ENCODE measurements around the gene SPDYE2. TPM values are rescaled to one million over a fixed set of nuclear protein-coding genes. Genes with fewer than 3 reads are reported as not detected.
"Not testable (repeated sequence)": the region's sequence is repeated elsewhere in the genome, so short reads cannot be mapped to it uniquely, and the experiment has no call there.

The SPDYE2 gene
- total and polyA plus RNA-seq, 10 of the 15 experiments (the other 5 are each of a cell fraction or from before 2014, with no cell fraction given), result 0.16 to 6.4 (median 2.3) TPM; not detected in 6

GRCh38 chr7:102514881-102515721 is 35.9 kb upstream of the SPDYE2 start:
- RAD21 ChIA-PET (ENCODE audit: unreplicated experiment); CTCF ChIA-PET; POLR2A ChIA-PET; H3K79me2 ChIP-seq (ENCODE audit: control insufficient read depth, insufficient read depth, low read length); H3K4me1 ChIP-seq (ENCODE audit: control insufficient read depth, insufficient read depth, low read length); H4K20me1 ChIP-seq (ENCODE audit: control insufficient read depth, insufficient read depth); BruUV-seq (replicated peaks); H3K27me3 ChIP-seq (replicated peaks in 1 of 2; ENCODE audit: control insufficient read depth in 2 of 2, insufficient read depth in 2 of 2, low read length in 1 of 2); in situ Hi-C loops (cut with MboI); intact Hi-C loops (cut with micrococcal nuclease; ENCODE audit: unreplicated experiment); H3K36me3 ChIP-seq (ENCODE audit: control insufficient read depth in 2 of 2, insufficient read depth in 2 of 2, low read length in 1 of 2); H3K4me2 ChIP-seq (ENCODE audit: control insufficient read depth, insufficient read depth); H3K9me3 ChIP-seq (replicated peaks; ENCODE audit: control insufficient read depth, insufficient read depth, low read length); DNase-seq (ENCODE audit: low read depth, low spot score); SMC1A ChIA-PET (ENCODE audit: uncharacterized antibody, unreplicated experiment); H3K27ac ChIP-seq (ENCODE audit: control insufficient read depth, insufficient read depth); H2AFZ ChIP-seq (ENCODE audit: control insufficient read depth, low read depth, low read length); H3K9ac ChIP-seq (ENCODE audit: control insufficient read depth, insufficient read depth, low read length); H3K4me3 ChIP-seq: not testable (repeated sequence)
- FAIRE-seq (peak; percentile 96), ATAC-seq (peak; percentile 67)
- no CpG with 5 or more reads among the region's 15 CpGs for WGBS (ENCODE audit: insufficient coverage, insufficient replicate concordance, low lambda C conversion rate, missing lambda C conversion rate)

GRCh38 chr7:102515889-102516288 is 35.1 kb upstream of the SPDYE2 start:
- H3K4me2 ChIP-seq (ENCODE audit: control insufficient read depth, insufficient read depth); POLR2A ChIA-PET; H3K27ac ChIP-seq (ENCODE audit: control insufficient read depth, insufficient read depth); H2AFZ ChIP-seq (ENCODE audit: control insufficient read depth, low read depth, low read length); SMC1A ChIA-PET (ENCODE audit: uncharacterized antibody, unreplicated experiment); H3K36me3 ChIP-seq (ENCODE audit: control insufficient read depth in 2 of 2, insufficient read depth in 2 of 2, low read length in 1 of 2); FAIRE-seq; H3K27me3 ChIP-seq (replicated peaks in 1 of 2; ENCODE audit: control insufficient read depth in 2 of 2, insufficient read depth in 2 of 2, low read length in 1 of 2); in situ Hi-C loops (cut with MboI); H3K79me2 ChIP-seq (ENCODE audit: control insufficient read depth, insufficient read depth, low read length); H3K9ac ChIP-seq (ENCODE audit: control insufficient read depth, insufficient read depth, low read length); DNase-seq (ENCODE audit: low read depth, low spot score); H3K4me3 ChIP-seq; intact Hi-C loops (cut with micrococcal nuclease; ENCODE audit: unreplicated experiment); H3K9me3 ChIP-seq (replicated peaks; ENCODE audit: control insufficient read depth, insufficient read depth, low read length); BruUV-seq (replicated peaks); RAD21 ChIA-PET (ENCODE audit: unreplicated experiment); CTCF ChIA-PET; H3K4me1 ChIP-seq (ENCODE audit: control insufficient read depth, insufficient read depth, low read length); H4K20me1 ChIP-seq (ENCODE audit: control insufficient read depth, insufficient read depth): not testable (repeated sequence)
- WGBS (ENCODE audit: insufficient coverage, insufficient replicate concordance, low lambda C conversion rate, missing lambda C conversion rate), result no CpG with 5 or more reads among the region's 3 CpGs
- peak; percentile 5 for ATAC-seq

- BruUV-seq (replicated peaks); CTCF ChIA-PET; H3K4me2 ChIP-seq (ENCODE audit: control insufficient read depth, insufficient read depth); H4K20me1 ChIP-seq (ENCODE audit: control insufficient read depth, insufficient read depth); SMC1A ChIA-PET (ENCODE audit: uncharacterized antibody, unreplicated experiment); intact Hi-C loops (cut with micrococcal nuclease; ENCODE audit: unreplicated experiment); H3K27ac ChIP-seq (ENCODE audit: control insufficient read depth, insufficient read depth); H3K4me3 ChIP-seq; H2AFZ ChIP-seq (ENCODE audit: control insufficient read depth, low read depth, low read length); H3K79me2 ChIP-seq (ENCODE audit: control insufficient read depth, insufficient read depth, low read length); H3K4me1 ChIP-seq (ENCODE audit: control insufficient read depth, insufficient read depth, low read length); H3K36me3 ChIP-seq (ENCODE audit: control insufficient read depth in 2 of 2, insufficient read depth in 2 of 2, low read length in 1 of 2); RAD21 ChIA-PET (ENCODE audit: unreplicated experiment); POLR2A ChIA-PET; in situ Hi-C loops (cut with MboI); H3K27me3 ChIP-seq (replicated peaks in 1 of 2; ENCODE audit: control insufficient read depth in 2 of 2, insufficient read depth in 2 of 2, low read length in 1 of 2); H3K9ac ChIP-seq (ENCODE audit: control insufficient read depth, insufficient read depth, low read length); DNase-seq (ENCODE audit: low read depth, low spot score); H3K9me3 ChIP-seq (replicated peaks; ENCODE audit: control insufficient read depth, insufficient read depth, low read length): not testable (repeated sequence)
- FAIRE-seq (peak; percentile 90), ATAC-seq (peak; percentile 10)
- no CpG with 5 or more reads among the region's 10 CpGs for WGBS (ENCODE audit: insufficient coverage, insufficient replicate concordance, low lambda C conversion rate, missing lambda C conversion rate)
Measured at GRCh38 chr7:102516951-102517350, 34.1 kb upstream of the SPDYE2 start.

- CTCF ChIA-PET; H4K20me1 ChIP-seq (ENCODE audit: control insufficient read depth, insufficient read depth); RAD21 ChIA-PET (ENCODE audit: unreplicated experiment); in situ Hi-C loops (cut with MboI); H3K9me3 ChIP-seq (replicated peaks; ENCODE audit: control insufficient read depth, insufficient read depth, low read length); SMC1A ChIA-PET (ENCODE audit: uncharacterized antibody, unreplicated experiment); intact Hi-C loops (cut with micrococcal nuclease; ENCODE audit: unreplicated experiment); H3K27me3 ChIP-seq (replicated peaks in 1 of 2; ENCODE audit: control insufficient read depth in 2 of 2, insufficient read depth in 2 of 2, low read length in 1 of 2); H3K36me3 ChIP-seq (ENCODE audit: control insufficient read depth in 2 of 2, insufficient read depth in 2 of 2, low read length in 1 of 2); BruUV-seq (replicated peaks); FAIRE-seq; POLR2A ChIA-PET; H2AFZ ChIP-seq (ENCODE audit: control insufficient read depth, low read depth, low read length); DNase-seq (ENCODE audit: low read depth, low spot score); H3K9ac ChIP-seq (ENCODE audit: control insufficient read depth, insufficient read depth, low read length); H3K27ac ChIP-seq (ENCODE audit: control insufficient read depth, insufficient read depth); H3K4me3 ChIP-seq; H3K79me2 ChIP-seq (ENCODE audit: control insufficient read depth, insufficient read depth, low read length); H3K4me1 ChIP-seq (ENCODE audit: control insufficient read depth, insufficient read depth, low read length): not testable (repeated sequence)
- no CpG with 5 or more reads among the region's 61 CpGs for WGBS (ENCODE audit: insufficient coverage, insufficient replicate concordance, low lambda C conversion rate, missing lambda C conversion rate)
- H3K4me2 ChIP-seq (ENCODE audit: control insufficient read depth, insufficient read depth), result 0 out of 2 replicates have a peak within 1 kb of the TSS, but pooled peaks have one; percentile 38
- ATAC-seq, result peak; percentile 84
Measured at GRCh38 chr7:102517550-102518147, 33.4 kb upstream of the SPDYE2 start, which contains the start of gene RASA4B. Gene RASA4B (minus strand): TSS chr7:102517777. CDS start chr7:102517710, 67 bp downstream.
